Kidney (tissue), 14 donors: ENCODE results near the gene PLCB1. TPM values are rescaled to one million over a fixed set of nuclear protein-coding genes. Genes with fewer than 3 reads are reported as not detected.

ENCODE experiments used
- DNase-seq, 5 donors: peaks; one replicate each; pipeline ENCODE4 v3.0.0-alpha.2; 2013 to 2020
- FAIRE-seq: peaks from 2 replicates; lab custom pipeline; 2012; peaks lifted over from hg19 to GRCh38; lab: Jason Lieb, UNC
- H3K27ac ChIP-seq, 2 donors: one replicate each; pipeline ENCODE4 v1.7.0; 2013; ENCODE audit warnings: low read depth in 2 of 2, low read length in 2 of 2, inconsistent platforms in 1 of 2
- H3K27me3 ChIP-seq: one replicate; pipeline ENCODE4 v1.7.1; 2013; ENCODE audit warnings: low read length, inconsistent platforms; ENCODE audit not compliant: control insufficient read depth, insufficient read depth
- H3K36me3 ChIP-seq, 3 donors: one replicate each; pipeline versions ENCODE4 v1.7.0 to v1.7.1; 2013; ENCODE audit warnings: low read length in 3 of 3, control low read depth in 1 of 3, inconsistent platforms in 1 of 3; ENCODE audit not compliant: insufficient read depth in 3 of 3, control insufficient read depth in 2 of 3
- H3K4me1 ChIP-seq, 3 donors: one replicate each; pipeline versions ENCODE4 v1.7.0 to v1.7.1; 2013; ENCODE audit warnings: low read length in 3 of 3, inconsistent platforms in 1 of 3, low read depth in 1 of 3; ENCODE audit not compliant: control insufficient read depth in 2 of 3, insufficient read depth in 2 of 3
- H3K4me3 ChIP-seq, 3 donors: one replicate each; pipeline versions ENCODE4 v1.7.0 to v1.8.1; 2013; ENCODE audit warnings: low read length in 3 of 3, control low read depth in 1 of 3, inconsistent platforms in 1 of 3
- H3K9ac ChIP-seq, 3 donors: one replicate each; pipeline versions ENCODE4 v1.7.0 to v1.7.1; 2013; ENCODE audit warnings: low read length in 3 of 3, control low read depth in 1 of 3, inconsistent platforms in 1 of 3
- H3K9me3 ChIP-seq, 3 donors: one replicate each; pipeline versions ENCODE4 v1.7.0 to v1.7.1; 2013; ENCODE audit warnings: low read length in 3 of 3, control low read depth in 1 of 3, inconsistent platforms in 1 of 3; ENCODE audit not compliant: control insufficient read depth in 2 of 3, insufficient read depth in 1 of 3
- intact Hi-C: fragments of 100-400 bp; cut with DNase I; formaldehyde crosslinking; loops from one replicate; pipeline ENCODE4 v1.11.1; 2022
- polyA plus RNA-seq: library from polyadenylated mRNA; stranded (reverse); fragments of 350-450 nt; fragmentation: Illumina TruSeq; extraction: RNeasy Lipid Tissue Mini Kit (QIAGEN cat#74804); gene quantifications from one replicate; pipeline ENCODE4 v1.2.3, GENCODE V29; 2014; ENCODE audit warnings: low read depth, low replicate concordance; ENCODE audit not compliant: insufficient read depth
- total RNA-seq: library from RNA; stranded (reverse); fragmentation: NEBNext Ultra II Directional; extraction: Animal tissue kit (Norgen Biotek cat#: 25700); gene quantifications from one replicate; pipeline ENCODE4 v1.2.1, GENCODE V29; 2021
- TF ChIP-seq, protein P1 (sequence below): IDR thresholded peaks from 3 replicates; pipeline ENCODE4 v1.5.1; 2012; ENCODE audit warnings: mild to moderate bottlenecking, moderate library complexity, borderline replicate concordance; ENCODE audit not compliant: insufficient read depth; ENCODE audit errors: extremely low read depth
- donor health status: control.
- donor health status: control.
- donor health status: control.
- donor health status: control.
- donor health status: control.
- donor health status: DM: yes; HTN: yes; CAD: no.
- donor health status: Normal renal cell carcinoma (clear cell type).

Gene PLCB1
- total and polyA plus RNA-seq, 2 donors from 2014 or later = 9.4 to 107 TPM

DNA sequence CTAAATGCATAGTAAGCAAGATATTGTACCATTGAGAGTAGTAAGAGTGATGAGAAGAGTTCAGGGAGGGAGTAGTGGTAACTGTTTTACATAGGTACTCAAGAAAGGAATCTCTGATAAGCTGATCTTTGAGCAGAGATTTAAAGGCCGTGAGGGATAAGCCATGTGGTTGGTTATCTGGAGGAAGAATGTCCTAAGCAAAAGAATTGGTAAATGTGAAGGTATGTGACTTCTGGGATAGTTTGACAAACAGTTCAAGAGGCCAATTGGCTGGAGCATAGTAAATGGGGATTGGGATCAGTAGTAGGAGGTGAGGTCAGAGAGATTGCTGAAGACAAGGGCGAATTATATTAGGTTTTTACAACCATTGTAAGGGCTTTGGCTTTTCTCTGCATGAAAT lies 40.1 kb downstream of the PLCB1 start:
- H3K36me3 ChIP-seq = no peaks in the 10 kb centered on the region
- intact Hi-C loops = no loop called here
- H3K9ac ChIP-seq = no peak overlapping the region
- FAIRE-seq = no peak
- no peak overlapping the region for H3K4me3 ChIP-seq
- H3K9me3 ChIP-seq = no peaks in the 10 kb centered on the region
- no peaks in the 10 kb centered on the region for H3K27me3 ChIP-seq
- no peaks in the 10 kb centered on the region for H3K4me1 ChIP-seq
- no peak for DNase-seq
- no peak overlapping the region for H3K27ac ChIP-seq
- TF ChIP-seq, protein P1, sequence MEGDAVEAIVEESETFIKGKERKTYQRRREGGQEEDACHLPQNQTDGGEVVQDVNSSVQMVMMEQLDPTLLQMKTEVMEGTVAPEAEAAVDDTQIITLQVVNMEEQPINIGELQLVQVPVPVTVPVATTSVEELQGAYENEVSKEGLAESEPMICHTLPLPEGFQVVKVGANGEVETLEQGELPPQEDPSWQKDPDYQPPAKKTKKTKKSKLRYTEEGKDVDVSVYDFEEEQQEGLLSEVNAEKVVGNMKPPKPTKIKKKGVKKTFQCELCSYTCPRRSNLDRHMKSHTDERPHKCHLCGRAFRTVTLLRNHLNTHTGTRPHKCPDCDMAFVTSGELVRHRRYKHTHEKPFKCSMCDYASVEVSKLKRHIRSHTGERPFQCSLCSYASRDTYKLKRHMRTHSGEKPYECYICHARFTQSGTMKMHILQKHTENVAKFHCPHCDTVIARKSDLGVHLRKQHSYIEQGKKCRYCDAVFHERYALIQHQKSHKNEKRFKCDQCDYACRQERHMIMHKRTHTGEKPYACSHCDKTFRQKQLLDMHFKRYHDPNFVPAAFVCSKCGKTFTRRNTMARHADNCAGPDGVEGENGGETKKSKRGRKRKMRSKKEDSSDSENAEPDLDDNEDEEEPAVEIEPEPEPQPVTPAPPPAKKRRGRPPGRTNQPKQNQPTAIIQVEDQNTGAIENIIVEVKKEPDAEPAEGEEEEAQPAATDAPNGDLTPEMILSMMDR = no peak

DNA sequence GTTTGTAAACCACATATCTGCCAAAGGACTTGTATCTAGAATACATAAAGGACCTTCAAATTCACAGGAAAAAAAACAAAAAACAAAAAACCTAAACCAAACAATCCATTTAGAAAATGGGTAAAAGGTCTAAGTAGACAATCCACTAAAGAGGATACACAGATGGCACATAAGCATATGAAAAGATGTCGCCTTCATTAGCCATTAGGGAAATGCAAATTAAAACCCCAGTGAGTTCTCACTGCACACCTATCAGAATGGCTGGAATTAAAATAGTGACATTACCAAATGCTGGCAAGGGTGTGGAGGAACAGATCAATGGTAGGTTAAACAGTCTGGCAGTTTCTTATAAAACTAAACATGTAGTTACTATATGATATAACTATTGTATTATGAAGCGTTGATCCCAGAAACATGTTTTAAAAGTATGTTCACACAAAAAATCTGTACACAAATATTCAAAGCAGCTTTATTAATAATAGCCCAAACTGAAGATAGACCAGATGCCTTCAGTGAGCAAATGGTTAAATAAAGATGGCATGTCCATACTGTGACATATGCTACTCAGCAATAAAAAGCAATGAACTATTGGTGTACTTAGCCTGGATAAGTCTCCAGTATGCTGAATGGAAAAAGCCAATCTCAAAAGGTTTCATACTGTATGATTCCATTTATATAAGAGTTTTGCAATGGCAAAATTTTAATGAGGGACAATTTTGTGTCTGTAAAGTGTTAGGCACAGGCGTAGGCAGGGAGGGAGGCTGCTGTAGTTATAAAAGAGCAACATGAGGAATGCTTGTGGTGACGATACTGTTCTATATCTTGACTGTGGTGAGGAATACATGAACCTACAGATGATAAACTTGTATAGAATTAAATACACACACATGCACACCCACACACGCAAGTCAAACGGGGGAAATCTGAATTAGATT lies 43.9 kb downstream of the PLCB1 start:
- Histone ChIP-seq H3K9ac (no peak overlapping the region), H3K36me3 (no peaks in the 10 kb centered on the region), H3K4me1 (no peaks in the 10 kb centered on the region), H3K4me3 (no peak overlapping the region), H3K27ac (no peak overlapping the region), H3K27me3 (no peaks in the 10 kb centered on the region), H3K9me3 (no peaks in the 10 kb centered on the region)
- TF ChIP-seq, protein P1 = no peak
- DNase-seq (no peak), FAIRE-seq (no peak)
- intact Hi-C loops = no loop called here

DNA sequence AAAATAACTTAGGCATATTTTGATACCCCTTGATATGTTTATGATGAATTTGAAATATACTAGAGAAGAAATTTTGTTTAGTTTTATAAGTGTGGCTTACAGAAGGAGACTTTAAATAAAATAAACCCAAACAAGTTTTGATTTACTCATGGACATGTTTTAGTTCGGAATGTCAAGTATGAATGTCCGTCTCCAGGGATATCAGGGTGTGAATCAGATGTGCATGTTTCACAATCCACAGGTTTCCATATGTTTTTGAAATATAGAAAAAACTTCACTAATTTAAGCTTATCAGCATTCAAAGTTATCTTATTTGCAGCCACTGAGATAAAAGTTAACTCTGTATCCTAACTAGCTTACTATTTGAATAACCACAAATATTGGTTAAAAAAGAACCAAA lies 51.5 kb downstream of the PLCB1 start:
- intact Hi-C loops = no loop called here
- Histone ChIP-seq H3K9ac (no peak overlapping the region), H3K36me3 (no peaks in the 10 kb centered on the region), H3K27ac (no peak overlapping the region), H3K9me3 (no peaks in the 10 kb centered on the region), H3K4me3 (no peak overlapping the region), H3K27me3 (no peaks in the 10 kb centered on the region), H3K4me1 (no peaks in the 10 kb centered on the region)
- no peak for FAIRE-seq
- DNase-seq = no peak
- TF ChIP-seq, protein P1 = no peak
